ENCODE data around the gene KIF5C.

The KIF5C gene

GRCh38 chr2:148932536-148932935, 57.5 kb downstream of the KIF5C start:
- Histone ChIP-seq H3K4me3 (ENCODE audit: low read length, poor library complexity, severe bottlenecking) (no peak overlapping the region), H3K27me3 (ENCODE audit: insufficient read depth, low read length, poor library complexity, severe bottlenecking) (no peaks in the 10 kb centered on the region), H3K36me3 (ENCODE audit: insufficient read depth, low read length) (no peaks in the 10 kb centered on the region), H3F3A (ENCODE audit: low read depth) (no peaks in the 10 kb centered on the region), H3K4me1 (ENCODE audit: insufficient read depth, low read length, poor library complexity, severe bottlenecking) (no peaks in the 10 kb centered on the region), H3K9ac (ENCODE audit: low read depth, low read length, poor library complexity, severe bottlenecking) (no peak overlapping the region), H3K4me2 (ENCODE audit: low read depth, low read length, poor library complexity, severe bottlenecking) (no peak overlapping the region), H3K9me3 (ENCODE audit: insufficient read depth, low read depth, low read length) (no peaks in the 10 kb centered on the region), H3K9me2 (replicated peaks; ENCODE audit: low read depth, low read length) (no peaks in the 10 kb centered on the region), H3K79me2 (ENCODE audit: insufficient read depth, low read length) (no peaks in the 10 kb centered on the region), H4K20me1 (ENCODE audit: insufficient read depth, low read length, poor library complexity, severe bottlenecking) (no peaks in the 10 kb centered on the region), H2AFZ (ENCODE audit: low read length) (no peak overlapping the region)
- TF ChIP-seq, protein P1, sequence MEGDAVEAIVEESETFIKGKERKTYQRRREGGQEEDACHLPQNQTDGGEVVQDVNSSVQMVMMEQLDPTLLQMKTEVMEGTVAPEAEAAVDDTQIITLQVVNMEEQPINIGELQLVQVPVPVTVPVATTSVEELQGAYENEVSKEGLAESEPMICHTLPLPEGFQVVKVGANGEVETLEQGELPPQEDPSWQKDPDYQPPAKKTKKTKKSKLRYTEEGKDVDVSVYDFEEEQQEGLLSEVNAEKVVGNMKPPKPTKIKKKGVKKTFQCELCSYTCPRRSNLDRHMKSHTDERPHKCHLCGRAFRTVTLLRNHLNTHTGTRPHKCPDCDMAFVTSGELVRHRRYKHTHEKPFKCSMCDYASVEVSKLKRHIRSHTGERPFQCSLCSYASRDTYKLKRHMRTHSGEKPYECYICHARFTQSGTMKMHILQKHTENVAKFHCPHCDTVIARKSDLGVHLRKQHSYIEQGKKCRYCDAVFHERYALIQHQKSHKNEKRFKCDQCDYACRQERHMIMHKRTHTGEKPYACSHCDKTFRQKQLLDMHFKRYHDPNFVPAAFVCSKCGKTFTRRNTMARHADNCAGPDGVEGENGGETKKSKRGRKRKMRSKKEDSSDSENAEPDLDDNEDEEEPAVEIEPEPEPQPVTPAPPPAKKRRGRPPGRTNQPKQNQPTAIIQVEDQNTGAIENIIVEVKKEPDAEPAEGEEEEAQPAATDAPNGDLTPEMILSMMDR (conservative IDR thresholded peaks at IDR 0.05; ENCODE audit: low read length): no peak
- TF ChIP-seq EZH2phosphoT487 (IDR thresholded peaks at IDR 0.05; ENCODE audit: borderline replicate concordance): no peak

DNA sequence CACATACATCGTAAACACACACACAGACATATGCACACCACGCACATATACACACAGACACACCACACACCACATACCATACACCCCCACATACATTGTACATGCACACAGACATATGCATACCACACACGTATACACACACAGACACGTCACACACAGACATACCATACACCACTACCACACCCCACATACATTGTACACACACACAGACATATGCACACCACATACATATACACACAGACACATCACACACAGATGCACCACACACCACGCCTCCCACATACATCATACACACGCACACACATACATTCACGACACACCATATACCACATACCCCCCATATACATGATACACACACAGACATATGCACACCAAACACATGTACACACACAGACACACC, 58.4 kb downstream of the KIF5C start:
- no peak for TF ChIP-seq EZH2phosphoT487 (IDR thresholded peaks at IDR 0.05; ENCODE audit: borderline replicate concordance)
- TF ChIP-seq, protein P1 (conservative IDR thresholded peaks at IDR 0.05; ENCODE audit: low read length): no peak
- Histone ChIP-seq H3K9ac (ENCODE audit: low read depth, low read length, poor library complexity, severe bottlenecking) (no peak overlapping the region), H3K4me3 (ENCODE audit: low read length, poor library complexity, severe bottlenecking) (no peak overlapping the region), H3K27me3 (ENCODE audit: insufficient read depth, low read length, poor library complexity, severe bottlenecking) (no peaks in the 10 kb centered on the region), H3K36me3 (ENCODE audit: insufficient read depth, low read length) (no peaks in the 10 kb centered on the region), H3K4me1 (ENCODE audit: insufficient read depth, low read length, poor library complexity, severe bottlenecking) (no peaks in the 10 kb centered on the region), H2AFZ (ENCODE audit: low read length) (no peak overlapping the region), H3K9me3 (ENCODE audit: insufficient read depth, low read depth, low read length) (no peaks in the 10 kb centered on the region), H3F3A (ENCODE audit: low read depth) (no peaks in the 10 kb centered on the region), H4K20me1 (ENCODE audit: insufficient read depth, low read length, poor library complexity, severe bottlenecking) (no peaks in the 10 kb centered on the region), H3K9me2 (replicated peaks; ENCODE audit: low read depth, low read length) (no peaks in the 10 kb centered on the region), H3K79me2 (ENCODE audit: insufficient read depth, low read length) (no peaks in the 10 kb centered on the region), H3K4me2 (ENCODE audit: low read depth, low read length, poor library complexity, severe bottlenecking) (no peak overlapping the region)

- H4K20me1 ChIP-seq (ENCODE audit: insufficient read depth, low read length, poor library complexity, severe bottlenecking): no peaks in the 10 kb centered on the region
- no peak overlapping the region for H3K4me3 ChIP-seq (ENCODE audit: low read length, poor library complexity, severe bottlenecking)
- TF ChIP-seq, protein P1 (conservative IDR thresholded peaks at IDR 0.05; ENCODE audit: low read length): no peak
- TF ChIP-seq EZH2phosphoT487 (IDR thresholded peaks at IDR 0.05; ENCODE audit: borderline replicate concordance): no peak
- no peaks in the 10 kb centered on the region for H3F3A ChIP-seq (ENCODE audit: low read depth)
- no peaks in the 10 kb centered on the region for H3K27me3 ChIP-seq (ENCODE audit: insufficient read depth, low read length, poor library complexity, severe bottlenecking)
- H3K36me3 ChIP-seq (ENCODE audit: insufficient read depth, low read length): no peaks in the 10 kb centered on the region
- no peaks in the 10 kb centered on the region for H3K79me2 ChIP-seq (ENCODE audit: insufficient read depth, low read length)
- H3K9me3 ChIP-seq (ENCODE audit: insufficient read depth, low read depth, low read length): no peaks in the 10 kb centered on the region
- no peak overlapping the region for H2AFZ ChIP-seq (ENCODE audit: low read length)
- no peak overlapping the region for H3K4me2 ChIP-seq (ENCODE audit: low read depth, low read length, poor library complexity, severe bottlenecking)
- no peak overlapping the region for H3K9ac ChIP-seq (ENCODE audit: low read depth, low read length, poor library complexity, severe bottlenecking)
- H3K4me1 ChIP-seq (ENCODE audit: insufficient read depth, low read length, poor library complexity, severe bottlenecking): no peaks in the 10 kb centered on the region
- no peaks in the 10 kb centered on the region for H3K9me2 ChIP-seq (replicated peaks; ENCODE audit: low read depth, low read length)
These were observed 60.8 kb downstream of the KIF5C start for GRCh38 chr2:148935791-148936190.
